HUES6 (cell line): ENCODE measurements around the gene PPP1R14C.

ENCODE experiments used
- H3K27ac ChIP-seq: 2 replicates; pipeline ENCODE4 v1.7.0; 2013; ENCODE audit warnings: low read depth, mild to moderate bottlenecking, low read length, inconsistent platforms
- H3K27me3 ChIP-seq: 2 replicates; pipeline ENCODE4 v1.6.1; 2013; ENCODE audit warnings: low read length; ENCODE audit not compliant: control insufficient read depth, insufficient read depth
- H3K36me3 ChIP-seq: 2 replicates; pipeline ENCODE4 v1.6.1; 2013; ENCODE audit warnings: low read length; ENCODE audit not compliant: control insufficient read depth, insufficient read depth
- H3K4me1 ChIP-seq: 2 replicates; pipeline ENCODE4 v1.6.1; 2013; ENCODE audit warnings: low read length; ENCODE audit not compliant: control insufficient read depth, insufficient read depth
- H3K4me3 ChIP-seq: 2 replicates; pipeline ENCODE4 v1.5.1; 2013; ENCODE audit warnings: low read depth, low read length
- H3K9ac ChIP-seq: one replicate; pipeline ENCODE4 v1.6.1; 2013; ENCODE audit warnings: mild to moderate bottlenecking, low read length
- H3K9me3 ChIP-seq: 2 replicates; pipeline ENCODE4 v1.6.1; 2013; ENCODE audit warnings: low read depth, low read length; ENCODE audit not compliant: control insufficient read depth, insufficient read depth

The PPP1R14C gene

GRCh38 chr6:150149146-150149545, 6.3 kb downstream of the PPP1R14C start:
- Histone ChIP-seq H3K9me3 (no peaks in the 10 kb centered on the region), H3K36me3 (no peaks in the 10 kb centered on the region), H3K4me1 (peaks cover 14% of the 10 kb centered on the region), H3K27ac (no peak overlapping the region), H3K27me3 (peaks cover 83% of the 10 kb centered on the region), H3K4me3 (no peak overlapping the region), H3K9ac (no peak overlapping the region)

- H3K4me1 ChIP-seq = peaks cover 14% of the 10 kb centered on the region
- H3K9me3 ChIP-seq = no peaks in the 10 kb centered on the region
- H3K9ac ChIP-seq = no peak overlapping the region
- no peaks in the 10 kb centered on the region for H3K36me3 ChIP-seq
- H3K4me3 ChIP-seq = no peak overlapping the region
- H3K27me3 ChIP-seq = peaks cover 73% of the 10 kb centered on the region
- no peak overlapping the region for H3K27ac ChIP-seq
Observed at GRCh38 chr6:150150458-150150820, 7.6 kb downstream of the PPP1R14C start.

- H3K4me1 ChIP-seq = peaks cover 14% of the 10 kb centered on the region
- H3K9ac ChIP-seq = no peak overlapping the region
- no peaks in the 10 kb centered on the region for H3K9me3 ChIP-seq
- peaks cover 67% of the 10 kb centered on the region for H3K27me3 ChIP-seq
- no peak overlapping the region for H3K4me3 ChIP-seq
- no peak overlapping the region for H3K27ac ChIP-seq
- H3K36me3 ChIP-seq = no peaks in the 10 kb centered on the region
Observed at GRCh38 chr6:150150821-150151646, 8.2 kb downstream of the PPP1R14C start.

- H3K4me3 ChIP-seq = no peak overlapping the region
- no peaks in the 10 kb centered on the region for H3K36me3 ChIP-seq
- H3K27me3 ChIP-seq = peaks cover 49% of the 10 kb centered on the region
- no peak overlapping the region for H3K9ac ChIP-seq
- H3K4me1 ChIP-seq = peaks cover 14% of the 10 kb centered on the region
- no peaks in the 10 kb centered on the region for H3K9me3 ChIP-seq
- H3K27ac ChIP-seq = no peak overlapping the region
Observed at GRCh38 chr6:150152891-150153876, 10.3 kb downstream of the PPP1R14C start.

DNA sequence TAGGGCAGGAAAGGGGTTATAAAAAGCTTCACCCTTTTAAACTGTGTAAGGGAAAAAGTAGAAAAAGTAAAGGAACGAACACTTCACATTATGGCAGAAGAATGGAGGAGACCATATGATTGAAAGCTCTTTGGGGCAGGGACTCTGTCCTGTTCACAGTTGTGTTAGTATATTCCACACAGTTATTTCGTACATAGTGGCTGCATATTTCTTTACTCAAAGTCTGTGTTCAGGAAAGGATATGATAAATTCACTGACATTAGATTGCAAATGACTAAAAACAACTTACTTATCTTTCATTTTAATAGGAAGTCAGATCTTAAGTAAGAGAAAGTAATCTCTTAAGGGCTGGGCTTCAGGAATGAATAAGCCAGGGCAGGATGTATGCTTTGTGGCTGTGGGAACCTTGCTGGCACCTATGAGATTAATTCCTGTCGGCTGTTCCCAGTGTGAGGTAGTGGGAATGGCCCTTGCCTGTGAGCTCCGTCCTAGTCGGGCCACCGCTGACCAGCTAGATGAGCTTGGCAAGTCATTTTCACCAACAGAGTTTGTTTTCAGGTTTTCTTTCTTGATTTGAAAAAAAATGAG, 11.2 kb downstream of the PPP1R14C start:
- H3K4me1 ChIP-seq = peaks cover 14% of the 10 kb centered on the region
- H3K9me3 ChIP-seq = no peaks in the 10 kb centered on the region
- no peak overlapping the region for H3K27ac ChIP-seq
- peaks cover 47% of the 10 kb centered on the region for H3K27me3 ChIP-seq
- no peaks in the 10 kb centered on the region for H3K36me3 ChIP-seq
- H3K4me3 ChIP-seq = no peak overlapping the region
- H3K9ac ChIP-seq = no peak overlapping the region

GRCh38 chr6:150156460-150156859, 13.6 kb downstream of the PPP1R14C start:
- Histone ChIP-seq H3K4me3 (no peak overlapping the region), H3K27me3 (peaks cover 25% of the 10 kb centered on the region), H3K9ac (no peak overlapping the region), H3K9me3 (no peaks in the 10 kb centered on the region), H3K4me1 (no peaks in the 10 kb centered on the region), H3K27ac (no peak overlapping the region), H3K36me3 (no peaks in the 10 kb centered on the region)

DNA sequence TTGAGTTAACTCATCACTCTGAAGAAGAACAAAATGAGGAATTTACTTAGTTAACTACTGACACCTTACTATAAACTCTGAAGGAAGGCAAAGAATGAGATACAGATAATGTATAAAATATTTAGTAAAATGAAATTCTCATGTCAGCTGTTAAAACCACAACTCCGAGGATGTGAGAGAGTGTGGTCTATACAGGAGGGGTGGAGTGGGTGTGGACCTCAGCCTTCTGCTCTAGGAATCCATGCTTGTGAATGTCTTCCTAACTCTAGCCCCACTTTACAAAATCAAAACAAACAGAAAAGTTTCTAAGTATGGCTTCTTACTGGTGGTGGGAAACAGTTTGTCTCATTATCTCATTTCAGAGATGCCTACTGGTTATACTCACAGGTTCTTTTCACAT, 14.2 kb downstream of the PPP1R14C start:
- no peaks in the 10 kb centered on the region for H3K36me3 ChIP-seq
- no peaks in the 10 kb centered on the region for H3K4me1 ChIP-seq
- no peak overlapping the region for H3K27ac ChIP-seq
- H3K9me3 ChIP-seq = no peaks in the 10 kb centered on the region
- H3K27me3 ChIP-seq = peaks cover 22% of the 10 kb centered on the region
- no peak overlapping the region for H3K9ac ChIP-seq
- H3K4me3 ChIP-seq = no peak overlapping the region

DNA sequence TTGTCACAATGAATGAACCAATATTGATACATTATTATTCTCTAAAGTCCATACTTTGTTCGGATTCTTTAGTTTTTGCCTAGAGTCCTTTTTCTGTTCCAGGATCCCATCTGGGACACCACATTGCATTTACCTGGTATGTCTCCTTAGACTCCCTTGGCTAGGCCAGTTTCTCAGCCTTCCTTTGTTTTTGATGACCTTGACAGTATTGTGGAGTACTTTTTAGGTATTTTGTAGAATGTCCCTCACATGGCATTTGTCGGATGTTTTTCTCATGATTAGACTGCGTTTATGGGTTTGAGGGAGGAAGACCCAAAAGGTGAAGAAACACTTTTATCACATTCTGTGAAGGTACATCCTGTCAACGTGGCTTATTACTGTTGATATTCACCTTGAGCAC, 16.9 kb downstream of the PPP1R14C start:
- H3K9me3 ChIP-seq = no peaks in the 10 kb centered on the region
- H3K9ac ChIP-seq = no peak overlapping the region
- no peak overlapping the region for H3K4me3 ChIP-seq
- no peak overlapping the region for H3K27ac ChIP-seq
- no peaks in the 10 kb centered on the region for H3K4me1 ChIP-seq
- H3K27me3 ChIP-seq = no peaks in the 10 kb centered on the region
- H3K36me3 ChIP-seq = no peaks in the 10 kb centered on the region

GRCh38 chr6:150163970-150164369, 21.1 kb downstream of the PPP1R14C start:
- Histone ChIP-seq H3K36me3 (no peaks in the 10 kb centered on the region), H3K9me3 (no peaks in the 10 kb centered on the region), H3K9ac (no peak overlapping the region), H3K4me3 (no peak overlapping the region), H3K27me3 (no peaks in the 10 kb centered on the region), H3K27ac (no peak overlapping the region), H3K4me1 (no peaks in the 10 kb centered on the region)

DNA sequence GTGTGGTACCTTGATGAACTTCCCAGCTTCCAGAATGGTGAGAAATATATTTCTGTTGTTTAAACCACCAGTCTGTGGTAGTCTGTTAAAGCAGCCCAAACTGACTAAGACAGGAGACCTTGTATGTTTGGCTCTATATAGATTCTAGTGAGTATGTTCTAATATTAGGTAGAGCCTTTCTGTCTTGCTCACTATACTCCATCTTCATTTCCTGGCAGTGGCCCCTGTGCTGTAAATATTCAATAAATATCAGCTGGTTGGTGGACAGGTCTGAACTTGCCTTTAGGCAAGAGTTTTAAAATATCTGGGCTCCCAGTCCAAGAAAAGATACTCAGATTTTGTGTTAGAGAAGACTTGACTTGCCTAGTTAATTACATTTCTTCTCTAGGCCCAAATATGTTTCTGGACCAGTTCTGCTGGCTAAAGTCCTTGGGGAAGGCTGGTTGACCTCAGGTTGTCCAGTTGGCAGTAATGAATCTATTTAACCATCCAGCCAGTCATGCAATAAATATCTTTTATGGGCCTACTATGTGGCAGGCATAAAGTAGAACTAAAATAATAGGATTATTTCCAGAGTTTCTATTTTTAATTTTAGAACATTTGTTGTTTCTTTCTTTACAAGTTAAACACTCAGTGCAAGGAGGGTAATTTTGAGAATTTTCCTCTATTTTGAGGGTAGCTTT, 22.3 kb downstream of the PPP1R14C start:
- Histone ChIP-seq H3K27me3 (no peaks in the 10 kb centered on the region), H3K27ac (no peak overlapping the region), H3K4me1 (no peaks in the 10 kb centered on the region), H3K9ac (no peak overlapping the region), H3K9me3 (no peaks in the 10 kb centered on the region), H3K36me3 (no peaks in the 10 kb centered on the region), H3K4me3 (no peak overlapping the region)
